Measurements from ENCODE around the gene COX7A2.

The COX7A2 gene

GRCh38 chr6:75287424-75287823 is 43.8 kb upstream of the COX7A2 start:
- Histone ChIP-seq H3K27ac (ENCODE audit: low read depth, low read length, poor library complexity, severe bottlenecking) (no peak overlapping the region), H3K9me2 (ENCODE audit: low read depth, low read length) (no peaks in the 10 kb centered on the region), H3K27me3 (ENCODE audit: insufficient read depth, low read length) (no peaks in the 10 kb centered on the region), H4K20me1 (ENCODE audit: insufficient read depth, low read length) (no peaks in the 10 kb centered on the region), H3K4me2 (ENCODE audit: low read length) (peak overlapping the region; percentile 30), H3K4me1 (ENCODE audit: insufficient read depth, low read length, severe bottlenecking) (peaks cover 37% of the 10 kb centered on the region), H3K4me3 (ENCODE audit: low read depth, low read length, poor library complexity, severe bottlenecking) (peak overlapping the region; percentile 95), H3K36me3 (ENCODE audit: insufficient read depth, low read length) (no peaks in the 10 kb centered on the region), H3K79me2 (ENCODE audit: insufficient read depth, low read length) (peaks cover 28% of the 10 kb centered on the region), H3K9ac (ENCODE audit: low read length) (no peak overlapping the region), H2AFZ (ENCODE audit: low read length) (no peak overlapping the region), H3F3A (ENCODE audit: insufficient read depth, low read length) (no peaks in the 10 kb centered on the region; the same call in 1 of the 2 replicates), H3K9me3 (ENCODE audit: low read length) (no peaks in the 10 kb centered on the region)
- no peak for TF ChIP-seq EZH2 (IDR thresholded peaks at IDR 0.05; ENCODE audit: borderline replicate concordance, low read length)
- no peak for TF ChIP-seq CTCF (IDR thresholded peaks at IDR 0.05; ENCODE audit: low read length)

- Histone ChIP-seq H3K79me2 (ENCODE audit: insufficient read depth, low read length) (peaks cover 32% of the 10 kb centered on the region), H2AFZ (ENCODE audit: low read length) (no peak overlapping the region), H3K9me3 (ENCODE audit: low read length) (no peaks in the 10 kb centered on the region), H3K36me3 (ENCODE audit: insufficient read depth, low read length) (no peaks in the 10 kb centered on the region), H3F3A (ENCODE audit: insufficient read depth, low read length) (no peaks in the 10 kb centered on the region; the same call in 1 of the 2 replicates), H3K27me3 (ENCODE audit: insufficient read depth, low read length) (no peaks in the 10 kb centered on the region), H3K9ac (ENCODE audit: low read length) (no peak overlapping the region), H3K9me2 (ENCODE audit: low read depth, low read length) (no peaks in the 10 kb centered on the region), H4K20me1 (ENCODE audit: insufficient read depth, low read length) (no peaks in the 10 kb centered on the region), H3K27ac (ENCODE audit: low read depth, low read length, poor library complexity, severe bottlenecking) (no peak overlapping the region), H3K4me3 (ENCODE audit: low read depth, low read length, poor library complexity, severe bottlenecking) (peak overlapping the region; percentile 95), H3K4me2 (ENCODE audit: low read length) (peak overlapping the region; percentile 30), H3K4me1 (ENCODE audit: insufficient read depth, low read length, severe bottlenecking) (peaks cover 40% of the 10 kb centered on the region)
- no peak for TF ChIP-seq EZH2 (IDR thresholded peaks at IDR 0.05; ENCODE audit: borderline replicate concordance, low read length)
- TF ChIP-seq CTCF (IDR thresholded peaks at IDR 0.05; ENCODE audit: low read length), result no peak
Measured at GRCh38 chr6:75286955-75287354, 43.4 kb upstream of the COX7A2 start.

GRCh38 chr6:75285283-75285639 is 41.7 kb upstream of the COX7A2 start:
- H3K4me1 ChIP-seq (ENCODE audit: insufficient read depth, low read length, severe bottlenecking), result peaks cover 56% of the 10 kb centered on the region
- H3K36me3 ChIP-seq (ENCODE audit: insufficient read depth, low read length), result no peaks in the 10 kb centered on the region
- peak overlapping the region; percentile 95 for H3K4me3 ChIP-seq (ENCODE audit: low read depth, low read length, poor library complexity, severe bottlenecking)
- H4K20me1 ChIP-seq (ENCODE audit: insufficient read depth, low read length), result no peaks in the 10 kb centered on the region
- H2AFZ ChIP-seq (ENCODE audit: low read length), result peak overlapping the region; percentile 76; the same call in 1 of the 2 replicates
- peak overlapping the region; percentile 80 for H3K4me2 ChIP-seq (ENCODE audit: low read length)
- no peaks in the 10 kb centered on the region for H3K9me3 ChIP-seq (ENCODE audit: low read length)
- H3K79me2 ChIP-seq (ENCODE audit: insufficient read depth, low read length), result peaks cover 49% of the 10 kb centered on the region
- no peaks in the 10 kb centered on the region; the same call in 1 of the 2 replicates for H3F3A ChIP-seq (ENCODE audit: insufficient read depth, low read length)
- no peaks in the 10 kb centered on the region for H3K9me2 ChIP-seq (ENCODE audit: low read depth, low read length)
- peak overlapping the region; percentile 89 for H3K9ac ChIP-seq (ENCODE audit: low read length)
- H3K27me3 ChIP-seq (ENCODE audit: insufficient read depth, low read length), result no peaks in the 10 kb centered on the region
- no peak for TF ChIP-seq EZH2 (IDR thresholded peaks at IDR 0.05; ENCODE audit: borderline replicate concordance, low read length)
- no peak for TF ChIP-seq CTCF (IDR thresholded peaks at IDR 0.05; ENCODE audit: low read length)
- H3K27ac ChIP-seq (ENCODE audit: low read depth, low read length, poor library complexity, severe bottlenecking), result peak overlapping the region; percentile 87
